ENCODE measurements around the gene PXK.

The PXK gene

GRCh38 chr3:58469096-58469495 is 136.4 kb downstream of the PXK start:
- H3K4me3 ChIP-seq (ENCODE audit: low read depth, low read length): no peak overlapping the region
- TF ChIP-seq, protein P1, sequence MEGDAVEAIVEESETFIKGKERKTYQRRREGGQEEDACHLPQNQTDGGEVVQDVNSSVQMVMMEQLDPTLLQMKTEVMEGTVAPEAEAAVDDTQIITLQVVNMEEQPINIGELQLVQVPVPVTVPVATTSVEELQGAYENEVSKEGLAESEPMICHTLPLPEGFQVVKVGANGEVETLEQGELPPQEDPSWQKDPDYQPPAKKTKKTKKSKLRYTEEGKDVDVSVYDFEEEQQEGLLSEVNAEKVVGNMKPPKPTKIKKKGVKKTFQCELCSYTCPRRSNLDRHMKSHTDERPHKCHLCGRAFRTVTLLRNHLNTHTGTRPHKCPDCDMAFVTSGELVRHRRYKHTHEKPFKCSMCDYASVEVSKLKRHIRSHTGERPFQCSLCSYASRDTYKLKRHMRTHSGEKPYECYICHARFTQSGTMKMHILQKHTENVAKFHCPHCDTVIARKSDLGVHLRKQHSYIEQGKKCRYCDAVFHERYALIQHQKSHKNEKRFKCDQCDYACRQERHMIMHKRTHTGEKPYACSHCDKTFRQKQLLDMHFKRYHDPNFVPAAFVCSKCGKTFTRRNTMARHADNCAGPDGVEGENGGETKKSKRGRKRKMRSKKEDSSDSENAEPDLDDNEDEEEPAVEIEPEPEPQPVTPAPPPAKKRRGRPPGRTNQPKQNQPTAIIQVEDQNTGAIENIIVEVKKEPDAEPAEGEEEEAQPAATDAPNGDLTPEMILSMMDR (IDR thresholded peaks at IDR 0.05; ENCODE audit: low read depth, low read length): no peak

GRCh38 chr3:58470363-58471024 is 137.8 kb downstream of the PXK start:
- TF ChIP-seq, protein P1 (IDR thresholded peaks at IDR 0.05; ENCODE audit: low read depth, low read length): no peak

DNA sequence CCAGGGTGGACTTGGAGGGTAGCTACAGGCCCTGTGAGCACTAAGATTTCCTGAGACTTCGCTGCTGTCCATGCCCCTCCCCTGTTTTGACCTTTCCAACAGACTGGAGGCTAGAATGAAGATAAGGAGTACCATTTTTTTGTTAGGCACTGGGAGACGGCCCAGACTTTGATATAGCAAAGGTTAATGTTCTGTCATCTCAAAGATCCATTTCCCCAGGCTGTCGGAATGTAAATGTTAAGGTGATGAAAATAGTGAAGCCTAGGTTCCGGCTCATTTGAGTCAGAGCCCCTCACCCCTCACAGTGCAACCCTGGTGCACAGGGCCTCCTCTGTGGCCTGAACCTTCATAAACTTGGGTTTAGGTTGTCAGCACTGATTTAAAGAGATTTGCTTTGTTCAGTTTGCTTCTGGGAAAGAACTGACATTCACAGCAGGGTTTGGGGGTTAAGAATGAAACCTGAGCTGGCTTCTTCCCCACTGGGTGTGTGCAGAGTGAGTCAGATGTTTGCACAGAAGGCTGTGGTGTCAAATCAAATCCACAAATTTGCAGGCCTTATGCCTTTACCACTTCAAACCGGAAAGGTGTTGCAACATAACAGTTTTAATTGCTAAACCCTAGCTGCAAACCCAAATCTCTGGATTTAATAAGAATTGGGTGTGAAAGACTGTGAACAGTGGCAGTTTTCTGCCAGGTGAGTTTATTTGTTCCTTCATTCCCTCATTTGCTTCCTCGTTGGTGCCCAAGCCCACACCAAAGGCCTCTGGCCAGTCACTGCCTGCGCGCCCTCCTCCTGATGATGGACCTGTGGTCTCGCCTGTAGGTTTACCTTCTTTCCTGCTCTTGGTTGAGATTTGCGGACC is 138.6 kb downstream of the PXK start:
- no peak overlapping the region for H3K4me3 ChIP-seq (ENCODE audit: low read depth, low read length)
- TF ChIP-seq, protein P1 (IDR thresholded peaks at IDR 0.05; ENCODE audit: low read depth, low read length): no peak

More at GRCh38 chr3:58470363-58471024, 137.8 kb downstream of the PXK start:
- H3K4me3 ChIP-seq (ENCODE audit: low read depth, low read length): no peak overlapping the region

DNA sequence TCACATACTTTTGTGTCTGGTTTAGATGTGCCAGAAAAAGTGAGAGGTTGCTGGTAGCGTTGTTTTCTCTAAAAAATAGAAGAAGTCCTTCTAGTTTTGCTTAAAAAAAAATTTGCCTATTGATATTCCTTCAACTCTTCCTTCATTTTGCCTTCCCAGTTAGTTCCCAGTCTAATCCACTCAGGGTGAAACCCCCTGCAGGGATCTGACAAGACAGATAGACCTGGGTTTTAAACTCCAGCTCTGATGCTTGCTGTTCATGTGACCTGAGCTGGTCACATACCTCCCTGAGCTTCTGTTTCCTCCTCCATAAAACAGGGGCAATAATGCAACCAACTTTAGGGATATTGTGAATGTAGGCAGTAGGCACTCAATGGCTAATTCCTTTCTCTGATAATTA is 140.6 kb downstream of the PXK start:
- TF ChIP-seq, protein P1 (IDR thresholded peaks at IDR 0.05; ENCODE audit: low read depth, low read length): no peak
- H3K4me3 ChIP-seq (ENCODE audit: low read depth, low read length): no peak overlapping the region

DNA sequence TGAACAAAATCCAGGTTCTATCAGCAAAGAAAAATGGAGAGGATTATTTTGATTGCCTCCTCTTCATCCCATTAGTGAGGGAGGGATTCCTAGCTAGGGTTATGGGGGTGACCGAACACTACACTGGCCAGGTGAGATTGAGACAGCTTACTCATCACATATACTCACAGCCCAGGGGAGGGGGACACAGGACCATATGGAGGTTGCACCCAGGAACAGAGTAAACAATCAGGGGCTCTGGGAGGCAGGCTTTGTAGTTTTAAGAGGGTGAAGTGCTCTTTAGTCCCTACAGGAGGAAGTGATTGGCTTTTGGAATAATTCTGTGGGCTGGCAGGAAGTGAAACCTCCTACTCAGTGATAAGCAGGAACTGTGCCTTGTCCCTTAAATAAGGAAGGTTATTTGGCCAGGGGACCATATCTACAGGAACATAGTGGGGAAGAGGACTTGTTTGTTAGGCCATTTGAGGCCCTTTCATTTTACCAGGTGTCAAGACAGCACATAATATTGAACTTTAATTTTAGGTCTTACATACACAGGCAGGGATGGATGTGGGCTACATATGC is 141.7 kb downstream of the PXK start:
- H3K4me3 ChIP-seq (ENCODE audit: low read depth, low read length): no peak overlapping the region
- TF ChIP-seq, protein P1 (IDR thresholded peaks at IDR 0.05; ENCODE audit: low read depth, low read length): no peak

- H3K4me3 ChIP-seq (ENCODE audit: low read depth, low read length): no peak overlapping the region
- TF ChIP-seq, protein P1 (IDR thresholded peaks at IDR 0.05; ENCODE audit: low read depth, low read length): no peak
These were observed 142.4 kb downstream of the PXK start for GRCh38 chr3:58474967-58475578.

All from WI38 (cell line).